BLaER1 (cell line): Measurements from ENCODE around the gene GSDME.

Experiments used
- H3K27ac ChIP-seq: shearing (Covaris generic); formaldehyde crosslinking; 2 replicates; pipeline ENCODE4 v1.8.1; 2022
- H3K27me3 ChIP-seq: shearing (Covaris generic); formaldehyde crosslinking; 2 replicates; pipeline ENCODE4 v1.8.1; 2022
- H3K36me3 ChIP-seq: shearing (Covaris generic); formaldehyde crosslinking; 2 replicates; pipeline ENCODE4 v1.8.1; 2022
- H3K4me1 ChIP-seq: shearing (Covaris generic); formaldehyde crosslinking; 2 replicates; pipeline ENCODE4 v1.8.1; 2022
- H3K4me2 ChIP-seq: shearing (Covaris generic); formaldehyde crosslinking; 2 replicates; pipeline ENCODE4 v1.8.1; 2022
- H3K4me3 ChIP-seq: shearing (Covaris generic); formaldehyde crosslinking; 2 replicates; pipeline ENCODE4 v1.8.1; 2022
- H3K9ac ChIP-seq: shearing (Covaris generic); formaldehyde crosslinking; 2 replicates; pipeline ENCODE4 v1.8.1; 2022
- H3K9me3 ChIP-seq: shearing (Covaris generic); formaldehyde crosslinking; 2 replicates; pipeline ENCODE4 v1.8.1; 2022
- H4K20me1 ChIP-seq: shearing (Covaris generic); formaldehyde crosslinking; 2 replicates; pipeline ENCODE4 v1.8.1; 2022
- Cebpa-rat ChIP-seq: shearing (Covaris generic); IDR thresholded peaks from 2 replicates; pipeline ENCODE4 v1.8.1; 2022

The GSDME gene

GRCh38 chr7:24716480-24717246, 40.6 kb downstream of the GSDME start:
- Histone ChIP-seq H3K9me3 (no peaks in the 10 kb centered on the region), H3K9ac (no peak overlapping the region; the same call in 1 of the 2 replicates), H3K4me2 (peak overlapping the region; percentile 93), H3K27ac (peak overlapping the region; percentile 49; the same call in 1 of the 2 replicates), H4K20me1 (peaks cover 13% of the 10 kb centered on the region; the same call in 1 of the 2 replicates), H3K27me3 (no peaks in the 10 kb centered on the region), H3K4me3 (peak overlapping the region; percentile 19; the same call in 1 of the 2 replicates), H3K36me3 (no peaks in the 10 kb centered on the region), H3K4me1 (peaks cover 99% of the 10 kb centered on the region)
- no peak for TF ChIP-seq Cebpa-rat

- TF ChIP-seq Cebpa-rat: no peak
- Histone ChIP-seq H3K9ac (peak overlapping the region; percentile 35; the same call in 1 of the 2 replicates), H4K20me1 (peaks cover 13% of the 10 kb centered on the region; the same call in 1 of the 2 replicates), H3K9me3 (no peaks in the 10 kb centered on the region), H3K4me2 (peak overlapping the region; percentile 93), H3K4me1 (peaks cover 94% of the 10 kb centered on the region), H3K27ac (peak overlapping the region; percentile 49; the same call in 1 of the 2 replicates), H3K4me3 (peak overlapping the region; percentile 19; the same call in 1 of the 2 replicates), H3K36me3 (no peaks in the 10 kb centered on the region), H3K27me3 (no peaks in the 10 kb centered on the region)
Observed at GRCh38 chr7:24715661-24716479, 41.4 kb downstream of the GSDME start.

- no peak for TF ChIP-seq Cebpa-rat
- Histone ChIP-seq H3K27ac (no peak overlapping the region; the same call in 1 of the 2 replicates), H3K9ac (no peak overlapping the region; the same call in 1 of the 2 replicates), H3K4me3 (no peak overlapping the region), H3K27me3 (no peaks in the 10 kb centered on the region), H3K4me1 (peaks cover 87% of the 10 kb centered on the region), H3K9me3 (no peaks in the 10 kb centered on the region), H3K36me3 (no peaks in the 10 kb centered on the region; the same call in 1 of the 2 replicates), H3K4me2 (peak overlapping the region; percentile 93), H4K20me1 (peaks cover 13% of the 10 kb centered on the region; the same call in 1 of the 2 replicates)
Observed at GRCh38 chr7:24715171-24715570, 42.1 kb downstream of the GSDME start.

- Histone ChIP-seq H4K20me1 (peaks cover 13% of the 10 kb centered on the region; the same call in 1 of the 2 replicates), H3K27ac (no peak overlapping the region), H3K9ac (no peak overlapping the region), H3K9me3 (no peaks in the 10 kb centered on the region), H3K36me3 (peaks cover 5% of the 10 kb centered on the region), H3K4me3 (no peak overlapping the region), H3K27me3 (0 out of 2 replicates have a peak, but pooled peaks cover 3% of the 10 kb centered on the region), H3K4me1 (peaks cover 81% of the 10 kb centered on the region), H3K4me2 (peak overlapping the region; percentile 93)
- no peak for TF ChIP-seq Cebpa-rat
Observed at GRCh38 chr7:24714676-24715010, 42.6 kb downstream of the GSDME start.

- H3K9ac ChIP-seq: no peak overlapping the region
- peaks cover 75% of the 10 kb centered on the region for H3K4me1 ChIP-seq
- H3K36me3 ChIP-seq: peaks cover 11% of the 10 kb centered on the region
- no peak overlapping the region for H3K27ac ChIP-seq
- H3K4me3 ChIP-seq: no peak overlapping the region
- peaks cover 3% of the 10 kb centered on the region; the same call in 1 of the 2 replicates for H3K27me3 ChIP-seq
- peaks cover 10% of the 10 kb centered on the region; the same call in 1 of the 2 replicates for H4K20me1 ChIP-seq
- no peak for TF ChIP-seq Cebpa-rat
- peak overlapping the region; percentile 93 for H3K4me2 ChIP-seq
- H3K9me3 ChIP-seq: no peaks in the 10 kb centered on the region
Observed at GRCh38 chr7:24713850-24714675, 43.2 kb downstream of the GSDME start.

- Histone ChIP-seq H4K20me1 (peaks cover 2% of the 10 kb centered on the region; the same call in 1 of the 2 replicates), H3K4me2 (peak overlapping the region; percentile 93), H3K9ac (no peak overlapping the region), H3K27me3 (peaks cover 4% of the 10 kb centered on the region; the same call in 1 of the 2 replicates), H3K36me3 (peaks cover 12% of the 10 kb centered on the region), H3K27ac (no peak overlapping the region), H3K4me1 (peaks cover 67% of the 10 kb centered on the region), H3K9me3 (no peaks in the 10 kb centered on the region), H3K4me3 (no peak overlapping the region)
- TF ChIP-seq Cebpa-rat: no peak
Observed at GRCh38 chr7:24713039-24713793, 44.0 kb downstream of the GSDME start.

GRCh38 chr7:24709585-24710360, 47.5 kb downstream of the GSDME start:
- no peak for TF ChIP-seq Cebpa-rat
- Histone ChIP-seq H3K4me2 (no peak overlapping the region), H3K4me3 (no peak overlapping the region), H3K4me1 (peaks cover 63% of the 10 kb centered on the region), H4K20me1 (peaks cover 29% of the 10 kb centered on the region), H3K36me3 (peaks cover 12% of the 10 kb centered on the region), H3K9me3 (no peaks in the 10 kb centered on the region), H3K27me3 (peaks cover 24% of the 10 kb centered on the region), H3K9ac (no peak overlapping the region), H3K27ac (no peak overlapping the region)

GRCh38 chr7:24709051-24709450, 48.2 kb downstream of the GSDME start:
- Histone ChIP-seq H3K4me2 (no peak overlapping the region), H3K4me3 (no peak overlapping the region), H3K4me1 (peaks cover 63% of the 10 kb centered on the region), H4K20me1 (peaks cover 36% of the 10 kb centered on the region), H3K36me3 (peaks cover 12% of the 10 kb centered on the region), H3K9ac (no peak overlapping the region), H3K27ac (no peak overlapping the region), H3K9me3 (no peaks in the 10 kb centered on the region), H3K27me3 (peaks cover 25% of the 10 kb centered on the region)
- no peak for TF ChIP-seq Cebpa-rat
